Measurements from ENCODE around the gene SAXO2.
"Not testable (repeated sequence)": the region's sequence is repeated elsewhere in the genome, so short reads cannot be mapped to it uniquely, and the experiment has no call there.

SAXO2 gene

GRCh38 chr15:82314769-82315518 is 52.3 kb downstream of the SAXO2 start:
- no peak for DNase-seq

DNA sequence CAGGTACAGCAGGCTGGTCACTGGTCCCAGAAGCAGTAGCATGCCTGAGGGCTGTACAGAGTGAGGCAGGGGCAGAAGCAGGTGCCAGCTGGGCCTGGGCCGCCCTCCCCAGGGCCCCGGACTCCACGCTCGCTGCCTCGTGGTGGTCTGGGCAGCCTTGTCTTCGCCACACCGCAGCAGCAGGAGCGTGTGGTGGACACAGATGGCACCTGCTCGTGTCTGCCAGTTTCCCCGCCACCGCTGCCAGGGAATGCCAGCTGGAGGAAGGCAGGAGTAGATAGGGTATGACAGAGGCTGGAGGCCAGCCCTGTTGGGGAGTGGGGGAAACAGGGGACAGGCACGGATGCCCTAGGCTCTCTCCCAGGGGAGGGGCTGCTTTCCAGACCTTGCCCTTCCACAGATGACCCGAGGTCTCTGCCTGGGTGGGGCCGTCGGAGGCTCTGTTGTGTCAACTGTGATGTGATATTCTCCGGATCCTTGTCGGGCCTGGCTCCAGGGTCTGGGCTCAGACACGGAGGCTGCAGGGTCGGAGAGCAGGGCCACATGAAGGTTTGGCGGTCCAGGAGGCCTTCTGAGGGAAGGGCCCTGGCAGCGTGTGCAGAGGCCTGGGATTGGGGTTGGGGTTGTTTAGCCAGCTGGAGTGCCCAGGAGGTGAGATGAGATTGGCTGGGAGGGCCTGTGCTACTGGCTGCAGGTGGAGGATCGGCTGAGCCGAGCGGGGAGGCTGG is 53.1 kb downstream of the SAXO2 start:
- no peak for DNase-seq

DNA sequence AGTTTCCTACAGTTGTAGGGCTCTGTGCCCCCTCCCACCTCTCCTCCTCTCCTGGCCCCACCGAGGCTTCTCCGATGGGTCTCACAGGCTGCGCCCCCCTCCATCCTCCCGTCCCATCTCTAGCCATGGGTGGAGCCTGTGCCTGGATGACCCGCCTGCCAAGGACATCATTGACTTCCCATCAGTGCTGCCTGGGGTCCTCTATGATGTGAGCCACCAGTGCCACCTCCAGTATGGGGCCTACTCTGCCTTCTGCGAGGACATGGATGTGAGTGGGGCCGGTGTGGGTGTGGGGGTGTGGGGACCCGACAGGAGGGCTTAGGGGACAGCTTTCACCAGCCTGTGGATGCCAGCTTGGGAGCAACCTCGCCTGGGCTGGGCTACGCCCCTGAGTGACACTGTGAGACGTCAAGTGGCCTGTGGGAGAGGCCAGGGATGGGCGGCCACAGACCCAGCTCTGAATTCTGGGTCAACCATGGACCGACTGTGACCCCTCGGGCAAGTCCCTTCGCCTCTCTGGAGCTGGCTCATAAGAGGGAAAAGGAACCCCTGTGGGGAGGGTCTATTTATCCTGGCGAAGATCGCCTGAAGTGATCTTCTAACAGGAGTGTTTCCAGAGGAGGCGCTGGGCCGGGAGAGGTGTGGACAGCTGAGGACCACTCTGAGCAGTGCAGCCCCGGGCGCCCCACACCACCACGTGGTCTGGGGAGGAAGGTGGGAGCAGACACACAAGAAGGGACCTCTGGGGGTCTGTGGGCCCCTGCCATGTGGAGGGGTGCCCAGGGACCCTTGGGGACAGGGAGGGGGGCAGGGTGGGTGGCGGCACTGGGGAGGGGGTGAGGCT is 53.9 kb downstream of the SAXO2 start:
- DNase-seq: not testable (repeated sequence)

DNA sequence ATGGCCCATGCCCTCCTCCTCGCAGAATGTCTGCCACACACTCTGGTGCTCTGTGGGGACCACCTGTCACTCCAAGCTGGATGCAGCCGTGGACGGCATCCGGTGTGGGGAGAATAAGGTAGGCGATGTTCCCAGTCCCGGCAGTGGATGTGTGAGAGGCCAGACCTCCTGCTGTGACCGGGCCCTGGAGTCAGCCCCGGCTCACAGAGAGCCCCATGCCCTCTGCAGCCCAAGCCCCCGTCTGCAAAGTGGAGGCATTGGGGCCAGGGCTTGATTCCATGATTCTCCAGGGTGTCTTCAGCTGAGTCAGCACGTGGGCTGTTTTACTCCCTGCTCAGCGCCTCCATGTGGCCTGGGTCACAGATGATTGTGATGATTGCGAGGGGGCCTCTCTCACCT is 54.5 kb downstream of the SAXO2 start:
- no peak for DNase-seq

DNA sequence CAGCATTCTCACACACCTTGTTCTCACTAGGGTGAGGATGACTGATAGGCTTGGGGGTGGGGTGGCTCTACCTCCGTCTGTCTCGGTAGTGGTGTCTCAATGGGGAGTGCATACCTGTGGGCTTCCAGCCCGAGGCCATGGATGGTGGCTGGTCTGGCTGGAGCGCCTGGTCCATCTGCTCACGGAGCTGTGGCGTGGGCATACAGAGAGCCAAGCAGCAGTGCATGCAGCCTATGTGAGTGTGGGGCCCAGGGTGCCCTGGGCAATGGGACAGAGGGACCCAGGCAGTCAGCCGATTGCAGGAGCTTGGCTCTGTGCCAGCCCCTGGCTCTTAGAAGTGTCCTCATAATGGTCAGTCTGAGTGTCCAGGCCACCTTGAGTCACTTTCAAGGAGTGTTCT is 54.9 kb downstream of the SAXO2 start:
- not testable (repeated sequence) for DNase-seq

DNA sequence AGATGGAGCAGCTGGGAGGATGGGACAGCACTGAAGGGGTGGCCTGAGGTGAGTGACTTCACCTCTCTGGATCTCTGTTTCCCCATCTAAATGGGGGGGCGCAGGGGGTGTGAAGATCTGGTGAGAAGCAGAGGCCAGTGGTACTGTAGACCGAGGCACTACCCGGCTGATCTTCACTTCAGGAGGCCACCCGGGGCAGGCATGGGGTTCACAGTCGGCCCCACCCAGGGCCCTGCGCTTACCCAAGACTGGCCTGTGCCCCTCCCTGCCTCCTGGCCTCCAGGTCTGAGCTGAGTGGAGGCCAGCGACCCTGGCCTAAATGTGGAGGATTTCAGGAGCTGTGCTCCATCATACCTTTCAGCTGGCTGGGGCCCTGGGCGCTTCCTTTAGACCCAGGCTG is 55.7 kb downstream of the SAXO2 start:
- not testable (repeated sequence) for DNase-seq

- not testable (repeated sequence) for DNase-seq
Measured at GRCh38 chr15:82319522-82320278, 57.1 kb downstream of the SAXO2 start.

- not testable (repeated sequence) for DNase-seq
Measured at GRCh38 chr15:82320861-82321260, 58.2 kb downstream of the SAXO2 start.

- not testable (repeated sequence) for DNase-seq
Measured at GRCh38 chr15:82322488-82322887, 59.9 kb downstream of the SAXO2 start.

- DNase-seq: not testable (repeated sequence)
Measured at GRCh38 chr15:82324831-82325230, 62.2 kb downstream of the SAXO2 start.

GRCh38 chr15:82325646-82326045 is 63.0 kb downstream of the SAXO2 start:
- not testable (repeated sequence) for DNase-seq

GRCh38 chr15:82326896-82327295 is 64.3 kb downstream of the SAXO2 start:
- not testable (repeated sequence) for DNase-seq

- DNase-seq: not testable (repeated sequence)
Measured at GRCh38 chr15:82327372-82327771, 64.8 kb downstream of the SAXO2 start.

DNA sequence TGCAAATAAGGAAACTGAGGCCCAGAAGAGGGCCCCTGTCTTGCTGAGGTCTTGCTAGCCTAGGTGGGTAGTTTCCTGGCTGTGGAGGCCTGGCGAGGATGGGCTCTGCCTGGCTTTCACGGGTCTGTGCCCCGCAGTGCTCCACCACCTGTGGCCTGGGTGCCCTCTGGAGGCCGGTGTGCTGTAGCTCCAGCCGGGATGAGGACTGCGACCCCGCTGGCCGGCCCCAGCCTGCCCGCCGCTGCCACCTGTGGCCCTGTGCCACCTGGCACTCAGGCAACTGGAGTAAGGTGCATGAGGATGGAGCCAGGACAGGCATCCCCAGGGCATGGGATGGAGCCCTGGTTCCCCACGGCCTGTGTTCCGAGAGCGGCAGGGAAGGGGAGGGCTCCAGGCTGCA is 66.4 kb downstream of the SAXO2 start:
- DNase-seq: not testable (repeated sequence)

DNA sequence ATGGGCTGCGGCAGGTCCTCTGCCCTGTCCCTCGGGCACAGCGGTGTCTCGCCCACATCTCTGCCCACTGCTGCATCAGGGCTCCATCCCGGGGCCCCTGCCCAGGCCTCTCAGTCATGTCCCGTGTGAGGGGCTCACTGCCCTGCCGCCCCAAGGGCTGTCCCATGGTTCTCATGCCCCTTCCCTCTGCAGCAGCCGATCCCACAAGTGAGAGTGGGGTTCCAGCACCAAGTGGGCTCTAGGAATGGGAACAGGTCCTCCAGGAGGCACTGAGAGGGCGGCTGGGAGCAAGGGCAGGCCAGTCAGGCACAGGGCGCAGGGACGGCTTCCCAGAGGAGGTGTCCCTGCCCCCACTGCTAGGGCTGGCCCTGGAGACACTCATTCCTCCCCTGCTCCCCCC is 68.3 kb downstream of the SAXO2 start:
- not testable (repeated sequence) for DNase-seq

DNA sequence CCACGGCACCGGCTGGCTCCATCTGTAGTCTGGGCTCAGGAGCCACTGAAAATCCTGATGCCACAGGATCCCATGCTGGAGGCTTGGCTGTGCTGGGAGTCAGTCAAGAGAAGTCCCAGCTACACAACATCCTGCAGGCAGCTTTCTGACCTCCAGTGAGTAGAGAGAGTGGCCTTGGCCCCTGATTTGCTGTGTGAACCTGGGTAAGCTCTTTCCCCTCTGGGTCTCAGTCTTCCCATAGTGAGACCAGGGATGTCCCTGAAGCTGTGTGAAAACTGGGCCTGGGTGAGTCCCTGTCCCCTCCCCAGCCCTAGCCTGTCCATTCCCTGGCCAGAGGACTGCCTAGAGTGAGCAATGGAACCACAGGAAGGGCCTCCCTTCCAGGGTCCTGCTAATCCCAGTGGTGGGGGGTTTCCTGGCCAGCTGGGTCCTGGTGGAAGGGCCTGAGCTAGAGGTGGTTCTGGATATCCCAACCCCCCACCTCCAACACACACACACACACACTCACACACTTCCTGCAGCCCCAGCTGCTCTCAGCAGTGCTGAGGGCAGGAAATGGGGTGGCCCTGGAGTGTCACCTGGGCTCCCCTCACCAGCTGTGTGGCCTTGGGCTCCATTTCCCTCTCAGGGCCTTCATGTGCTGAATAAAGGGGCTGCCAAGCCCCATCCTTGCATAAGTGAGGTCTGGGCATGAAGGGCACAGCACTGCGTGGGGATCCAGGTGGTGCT is 69.1 kb downstream of the SAXO2 start:
- DNase-seq: not testable (repeated sequence)

GRCh38 chr15:82332711-82333602 is 70.3 kb downstream of the SAXO2 start:
- DNase-seq: not testable (repeated sequence)

DNA sequence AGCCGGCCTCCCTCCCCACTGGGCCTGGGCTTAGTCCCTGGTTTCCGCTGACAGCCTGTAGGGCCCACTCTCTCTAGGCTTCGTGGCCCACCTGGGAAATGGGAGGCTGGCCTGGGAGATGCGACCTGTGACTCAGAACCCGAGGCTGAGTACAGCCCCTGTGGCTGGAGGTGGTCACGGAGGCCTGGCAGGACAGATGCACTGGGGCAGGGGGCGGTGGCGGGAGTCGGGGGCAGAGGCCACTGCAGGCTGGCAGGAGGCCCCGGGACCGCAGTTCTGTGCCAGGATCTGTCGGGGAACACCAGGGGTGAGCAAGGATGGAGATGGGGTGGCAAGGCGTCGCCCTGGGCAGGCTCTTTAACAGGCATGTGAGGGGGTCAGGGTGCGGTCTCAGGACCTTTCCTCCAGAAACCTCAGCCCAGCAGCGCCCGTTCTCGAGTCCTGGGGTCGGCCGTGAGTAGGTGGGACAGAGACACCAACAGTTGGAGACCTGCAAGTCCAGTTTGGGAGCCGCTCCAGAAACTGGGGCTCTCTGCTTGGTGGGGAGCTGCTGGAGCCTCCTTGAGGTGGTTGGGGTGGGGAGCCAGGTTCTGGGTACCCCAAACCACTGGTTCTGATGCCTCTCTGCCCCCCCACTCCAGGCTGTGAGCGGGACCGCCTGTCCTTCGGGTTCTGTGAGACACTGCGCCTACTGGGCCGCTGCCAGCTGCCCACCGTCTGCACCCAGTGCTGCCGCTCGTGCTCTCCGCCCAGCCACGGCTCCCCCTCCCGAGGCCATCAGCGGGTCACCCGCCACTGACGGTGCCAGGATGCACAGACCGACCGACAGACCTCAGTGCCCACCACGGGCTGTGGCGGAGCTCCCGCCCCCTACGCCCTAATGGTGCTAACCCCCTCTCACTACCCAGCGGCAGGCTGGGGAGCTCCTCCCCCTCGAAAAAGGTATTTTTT is 71.3 kb downstream of the SAXO2 start:
- not testable (repeated sequence) for DNase-seq

Measured in T-helper 2 cell (primary cell).